B cell (primary cell): ENCODE measurements around the gene LKAAEAR1. TPM values are rescaled to one million over a fixed set of nuclear protein-coding genes. Genes with fewer than 3 reads are reported as not detected.

ENCODE experiments used
- ATAC-seq: fragments of 200-7000 bp; cut with Tn5 transposase; one replicate; pipeline ENCODE4 v1.10.0; 2021; ENCODE audit warnings: low read depth, mild to moderate bottlenecking, moderate number of reproducible peaks, moderate library complexity
- CTCF ChIA-PET: fragments of 350-600 bp; sonication (Branson Sonifier 250); formaldehyde crosslinking; loops from one replicate; lab custom pipeline; 2021; ENCODE audit warnings: antibody characterized with exemption, inconsistent platforms; lab: Charles Lee
- POLR2A ChIA-PET: fragments of 350-600 bp; sonication (Branson Sonifier 250); formaldehyde crosslinking; loops from one replicate; lab custom pipeline; 2021; ENCODE audit warnings: antibody characterized with exemption; lab: Charles Lee
- DNase-seq: peaks from one replicate; pipeline ENCODE4 v3.0.0; 2013
- H2AFZ ChIP-seq: 2 replicates; pipeline ENCODE4 v1.6.1; 2012; ENCODE audit warnings: mild to moderate bottlenecking, low read depth, low read length; ENCODE audit not compliant: insufficient read depth, poor library complexity, severe bottlenecking
- H3K27ac ChIP-seq, 2 donors: 1 replicate in 1 of 2; 2 replicates in 1 of 2; pipeline ENCODE4 v1.5.1; 2012 to 2013; ENCODE audit warnings: low read length in 2 of 2, mild to moderate bottlenecking in 2 of 2, moderate library complexity in 1 of 2
- H3K27me3 ChIP-seq, 4 experiments: fragments of 200-600 bp in 1 of 4; sonication (generic) in 1 of 4; replicated peaks in 1 of 4; 1 replicate in 2 of 4; 2 replicates in 2 of 4; pipeline versions ENCODE4 v1.6.1 to v1.7.0; 2013 to 2016; ENCODE audit warnings: low read length in 3 of 4, mild to moderate bottlenecking in 2 of 4, mixed read lengths in 1 of 4, moderate library complexity in 1 of 4; ENCODE audit not compliant: insufficient read depth in 4 of 4, control insufficient read depth in 3 of 4; ENCODE audit errors: control extremely low read depth in 1 of 4
- H3K36me3 ChIP-seq, 2 experiments: replicated peaks in 1 of 2; 1 replicate in 1 of 2; 2 replicates in 1 of 2; pipeline versions ENCODE4 v1.6.1 to v1.7.1; 2013; ENCODE audit warnings: low read length in 1 of 2; ENCODE audit not compliant: insufficient read depth in 2 of 2, control insufficient read depth in 1 of 2; ENCODE audit errors: control extremely low read depth in 1 of 2, extremely low read depth in 1 of 2
- H3K4me1 ChIP-seq, 2 donors: fragments of 200-600 bp in 1 of 2; sonication (generic) in 1 of 2; 1 replicate in 1 of 2; 2 replicates in 1 of 2; pipeline versions ENCODE4 v1.5.1 to v1.6.1; 2013 to 2017; ENCODE audit warnings: low read length in 2 of 2; ENCODE audit not compliant: control insufficient read depth in 2 of 2, insufficient read depth in 2 of 2
- H3K4me2 ChIP-seq: replicated peaks from 2 replicates; pipeline ENCODE3; 2012; ENCODE audit warnings: mild to moderate bottlenecking, low read depth, low read length; ENCODE audit not compliant: poor library complexity, severe bottlenecking
- H3K4me3 ChIP-seq, 5 experiments: fragments of 200-600 bp in 1 of 5; sonication (generic) in 1 of 5; 1 replicate in 3 of 5; 2 replicates in 2 of 5; pipeline versions ENCODE4 v1.5.1 to v1.7.0; 2011 to 2016; ENCODE audit warnings: low read length in 4 of 5, mild to moderate bottlenecking in 4 of 5, low read depth in 2 of 5, control low read depth in 1 of 5, moderate library complexity in 1 of 5; ENCODE audit not compliant: insufficient read depth in 1 of 5; ENCODE audit errors: control extremely low read depth in 1 of 5, extremely low read depth in 1 of 5
- H3K79me2 ChIP-seq: fragments of 200-600 bp; sonication (generic); one replicate; pipeline ENCODE4 v1.6.0; 2016; ENCODE audit warnings: low read length; ENCODE audit not compliant: control insufficient read depth, insufficient read depth
- H3K9ac ChIP-seq: fragments of 200-600 bp; sonication (generic); 2 replicates; pipeline ENCODE4 v1.6.1; 2017; ENCODE audit warnings: mild to moderate bottlenecking, low read length, moderate library complexity
- H3K9me3 ChIP-seq, 3 donors: one replicate each; pipeline versions ENCODE4 v1.6.1 to v1.7.1; 2013; ENCODE audit warnings: low read length in 2 of 3; ENCODE audit not compliant: control insufficient read depth in 2 of 3, insufficient read depth in 1 of 3; ENCODE audit errors: control extremely low read depth in 1 of 3
- H4K20me1 ChIP-seq: 2 replicates; pipeline ENCODE4 v1.6.0; 2012; ENCODE audit warnings: mild to moderate bottlenecking, low read length; ENCODE audit not compliant: insufficient read depth, control insufficient read depth, poor library complexity, severe bottlenecking
- H3K27ac Mint-ChIP-seq: one replicate; pipeline ENCODE4 v1.8.0; 2021; ENCODE audit warnings: mixed read lengths
- H3K27me3 Mint-ChIP-seq: one replicate; pipeline ENCODE4 v1.8.0; 2021; ENCODE audit warnings: mixed read lengths
- H3K4me1 Mint-ChIP-seq: one replicate; pipeline ENCODE4 v1.8.0; 2021; ENCODE audit warnings: mixed read lengths
- H3K4me3 Mint-ChIP-seq: one replicate; pipeline ENCODE4 v1.8.0; 2021; ENCODE audit warnings: mixed read lengths
- H3K9me3 Mint-ChIP-seq: one replicate; pipeline ENCODE4 v1.8.0; 2022; ENCODE audit warnings: mixed read lengths; ENCODE audit not compliant: insufficient read depth
- CTCF ChIP-seq: fragments of 200-600 bp; IDR thresholded peaks from one replicate; pipeline ENCODE4 v1.8.0; 2022; ENCODE audit warnings: antibody characterized with exemption, mild to moderate bottlenecking
- EZH2 ChIP-seq: IDR thresholded peaks from 2 replicates; pipeline ENCODE4 v1.6.1; 2012; ENCODE audit warnings: borderline replicate concordance, low read depth, mild to moderate bottlenecking, moderate library complexity, low read length; ENCODE audit not compliant: insufficient read depth, poor library complexity, severe bottlenecking
- WGBS: methylation state at CpG from one replicate; pipeline ENCODE4 v1.1.5; 2013; ENCODE audit warnings: missing lambda C conversion rate; ENCODE audit not compliant: insufficient coverage; 5-methylcytosine and 5-hydroxymethylcytosine counted together
- intact Hi-C: fragments of 100-400 bp; cut with micrococcal nuclease; formaldehyde crosslinking; loops from one replicate; pipeline ENCODE4 v1.10.0; 2022
- polyA plus RNA-seq: library from polyadenylated mRNA; depleted of rRNA; stranded (reverse); fragments of >200 nt; gene quantifications from 2 replicates; pipeline ENCODE4 v1.2.3, GENCODE V29; 2012
- total RNA-seq, 2 donors: library from RNA; stranded (reverse); fragments of 120-200 nt in 1 of 2; gene quantifications; 1 replicate in 1 of 2; 2 replicates in 1 of 2; pipeline versions ENCODE4 v1.2.3 to v1.2.4, GENCODE V29; 2013 to 2022

Gene LKAAEAR1
- total and polyA plus RNA-seq, 2 donors (not counting 1 experiment from before 2014, with no cell fraction given), result 1.9 TPM; not detected in 1

- DNase-seq, result peak; percentile 84
- TF ChIP-seq EZH2, result no peak
- peak; percentile 84 for TF ChIP-seq CTCF
- CTCF ChIA-PET, result interaction anchor here (0.6 to 5.8 kb wide), 11 partner anchors 9 to 83 kb away, joined by 3 to 76 read pairs (median 5); partner anchors contain the start of genes LKAAEAR1, OPRL1, RGS19 and TCEA2
- peak overlapping the region; percentile 92 for H3K4me3 Mint-ChIP-seq
- WGBS, result 6% methylated on average over 57 of the region's 64 CpGs
- Histone ChIP-seq H3K27ac (peak overlapping the region in 1 of 2 donors; percentile 89), H3K4me2 (peak overlapping the region; percentile 87), H2AFZ (peak overlapping the region; percentile 71), H3K79me2 (peaks cover 5% of the 10 kb centered on the region), H3K9me3 (peaks cover 0 to 4% (median 0%) of the 10 kb centered on the region in 3 donors), H3K27me3 (peaks cover 0 to 21% (median 5%) of the 10 kb centered on the region in 4 experiments), H3K4me1 (peaks cover 27 to 43% of the 10 kb centered on the region in 2 donors), H3K36me3 (peaks cover 0 to 16% of the 10 kb centered on the region in 2 experiments), H3K4me3 (peak overlapping the region in 4 of 5 experiments; percentile 24 to 59 (median 55)), H4K20me1 (no peaks in the 10 kb centered on the region), H3K9ac (peak overlapping the region; percentile 53)
- no peaks in the 10 kb centered on the region for H3K27me3 Mint-ChIP-seq
- peak; percentile 32 for ATAC-seq
- peaks cover 38% of the 10 kb centered on the region for H3K4me1 Mint-ChIP-seq
- H3K27ac Mint-ChIP-seq, result peak overlapping the region; percentile 95
- POLR2A ChIA-PET, result interaction anchor here (0.6 to 2.2 kb wide), 4 partner anchors 17 to 151 kb away, joined by 3 to 8 read pairs (median 6); partner anchors contain the start of genes OPRL1 and RGS19
- intact Hi-C loops, result loop anchor here (1.0 to 5.0 kb wide), 2 partner anchors 18 to 65 kb away; partner anchors contain the start of gene C20orf204
- no peaks in the 10 kb centered on the region for H3K9me3 Mint-ChIP-seq
Observed at GRCh38 chr20:64101731-64102621, 17.8 kb upstream of the LKAAEAR1 start.
